NCI-H2196 (cell line): ENCODE results near the gene EIF3K.

Source experiments
- DNase-seq: peaks from one replicate; lab custom pipeline; 2025; ENCODE audit not compliant: unreplicated experiment; lab: John Stamatoyannopoulos, UW

Gene EIF3K

DNA sequence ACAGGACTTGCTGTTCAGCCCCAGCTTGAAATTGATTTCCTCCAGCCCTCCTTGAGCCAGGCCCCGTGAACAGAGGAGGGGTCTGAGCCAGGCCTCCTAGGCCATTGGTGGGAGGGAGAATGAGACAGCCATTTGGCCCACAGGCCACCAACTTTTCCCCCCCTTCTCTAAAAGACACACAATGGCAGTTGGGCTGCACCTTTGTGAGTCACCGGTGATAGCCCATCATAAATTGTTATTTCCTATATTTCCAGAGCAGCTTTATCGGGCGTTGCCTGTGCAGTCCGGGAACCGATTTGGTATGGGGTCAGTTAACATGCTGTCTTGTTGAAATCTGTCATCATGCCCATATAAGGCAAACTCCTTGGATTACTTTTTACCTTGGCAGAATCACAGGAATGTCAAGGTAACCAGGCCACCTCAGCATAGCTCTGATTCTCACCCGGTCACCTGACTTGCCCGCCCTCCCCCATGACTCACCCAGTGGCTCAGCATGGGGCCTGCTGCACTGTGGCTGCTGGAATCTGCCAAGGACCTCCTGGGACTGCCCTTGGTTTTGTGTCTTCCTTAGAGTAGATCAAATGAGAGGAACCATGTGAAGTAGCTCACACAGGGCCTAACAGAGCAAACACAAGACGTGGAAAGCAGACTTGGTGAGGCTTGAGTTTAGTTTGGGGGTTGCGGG is 64.5 kb downstream of the EIF3K start:
- peak; percentile 93 for DNase-seq

DNA sequence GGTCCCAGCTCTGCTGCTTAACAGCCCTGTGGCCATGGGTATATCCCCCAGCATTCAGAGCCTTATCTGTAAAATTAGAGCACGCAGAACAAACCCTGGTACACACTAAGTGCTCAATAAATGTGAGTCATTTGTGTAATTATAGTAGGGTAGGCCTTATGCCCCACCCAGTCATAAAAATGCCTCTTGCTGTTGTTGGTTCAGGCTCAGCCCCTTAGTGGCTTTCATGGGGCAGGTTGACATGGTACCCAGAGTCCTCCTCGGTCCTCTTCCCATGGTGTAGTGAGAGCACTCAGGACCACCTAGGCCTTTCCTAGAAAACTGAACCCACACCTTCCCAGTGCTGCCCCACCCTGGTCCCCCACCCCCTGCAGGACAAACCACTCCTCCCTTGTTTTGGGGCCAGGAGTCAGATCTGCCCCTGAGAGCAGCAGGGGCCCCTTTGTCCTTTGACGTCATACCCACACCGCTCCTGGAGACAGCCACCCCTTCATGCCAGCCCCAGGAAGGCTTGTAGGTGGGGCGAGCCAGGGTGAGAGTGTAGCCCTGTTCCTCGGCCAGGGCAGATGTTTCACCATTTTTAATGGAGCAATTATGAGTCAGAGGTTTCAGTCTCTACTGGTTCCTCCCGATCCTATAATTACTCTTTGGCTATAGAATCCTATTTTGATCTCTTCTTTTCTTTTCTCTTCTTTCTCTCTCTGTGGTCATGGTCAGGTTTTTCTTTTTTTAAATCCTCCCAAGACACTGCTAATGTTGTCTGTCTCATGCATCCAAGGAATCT is 65.3 kb downstream of the EIF3K start:
- DNase-seq = peak; percentile 57

DNA sequence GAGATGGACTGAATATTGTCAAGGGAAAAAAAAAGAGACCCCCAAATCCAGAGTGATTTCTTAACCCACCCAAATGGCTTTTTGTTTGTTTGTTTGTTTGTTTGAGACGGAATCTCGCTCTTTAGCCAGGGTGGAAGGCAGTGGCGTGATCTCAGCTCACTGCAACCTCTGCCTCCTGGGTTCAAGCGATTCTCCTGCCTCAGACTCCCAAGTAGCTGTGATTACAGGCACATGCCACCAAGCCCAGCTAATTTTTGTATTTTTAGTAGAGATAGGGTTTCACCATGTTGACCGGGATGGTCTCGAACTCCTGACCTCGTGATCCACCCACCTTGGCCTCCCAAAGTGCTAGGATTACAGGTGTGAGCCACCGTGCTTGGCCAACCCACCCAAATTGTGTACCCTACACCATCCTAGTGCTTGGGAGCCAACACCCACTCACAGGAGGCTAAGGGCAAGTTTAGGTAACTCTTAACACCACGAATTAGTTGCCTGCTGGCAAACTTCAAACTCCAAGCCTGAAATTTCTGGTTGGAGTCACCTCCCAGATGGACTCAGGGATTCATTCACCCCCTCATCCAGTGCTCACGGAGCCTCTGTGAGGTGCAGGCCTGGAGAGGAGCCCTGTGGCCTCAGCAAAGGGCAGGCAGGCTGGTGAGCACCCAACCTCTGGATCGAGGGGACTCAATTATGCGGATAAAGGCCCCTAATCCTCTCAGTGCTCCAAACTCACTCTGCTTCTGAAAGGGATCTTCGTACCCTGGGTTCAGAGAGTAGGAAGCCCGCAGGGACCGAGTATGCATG is 66.1 kb downstream of the EIF3K start:
- no peak for DNase-seq

DNA sequence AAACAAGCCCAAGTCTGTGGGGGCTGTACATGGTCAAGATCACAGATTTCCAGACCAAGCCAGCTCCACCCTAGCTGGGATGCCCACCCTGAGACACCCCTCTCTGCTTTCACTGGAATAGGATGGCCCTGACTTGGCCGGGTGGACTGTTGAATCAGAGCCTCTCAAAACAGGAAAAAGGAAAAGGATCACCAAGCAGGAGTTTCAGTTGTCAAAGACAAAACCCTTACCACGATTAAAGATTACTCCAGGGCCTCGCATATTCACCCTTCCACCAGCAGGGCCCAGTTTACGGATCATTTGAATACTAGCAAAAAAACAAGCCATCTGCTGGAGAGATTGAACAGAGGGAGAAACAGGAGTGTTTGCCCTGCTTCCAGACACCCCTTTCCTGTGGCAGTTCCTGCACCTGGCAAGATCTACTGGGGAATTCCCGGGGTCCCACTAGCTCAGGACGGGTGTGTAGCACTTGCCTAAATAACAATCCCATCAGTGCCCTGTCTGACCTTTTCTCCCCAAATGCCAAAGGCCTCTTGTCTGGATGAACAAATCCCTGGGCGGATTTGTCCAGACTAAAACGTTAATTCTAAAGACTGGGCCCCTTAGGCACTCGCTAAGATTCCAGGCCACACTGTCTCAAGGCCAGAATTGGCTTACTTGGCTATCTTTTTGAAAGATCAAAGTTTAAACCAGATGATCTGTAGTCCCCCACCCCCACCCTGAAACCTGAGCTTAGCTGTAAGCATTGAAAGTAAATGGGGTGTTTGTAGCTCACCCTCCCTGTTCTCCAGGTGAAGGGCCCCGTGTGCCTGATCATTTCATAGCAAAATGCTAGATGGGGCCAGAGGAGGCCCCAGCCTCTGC is 66.9 kb downstream of the EIF3K start:
- peak; percentile 33 for DNase-seq

DNA sequence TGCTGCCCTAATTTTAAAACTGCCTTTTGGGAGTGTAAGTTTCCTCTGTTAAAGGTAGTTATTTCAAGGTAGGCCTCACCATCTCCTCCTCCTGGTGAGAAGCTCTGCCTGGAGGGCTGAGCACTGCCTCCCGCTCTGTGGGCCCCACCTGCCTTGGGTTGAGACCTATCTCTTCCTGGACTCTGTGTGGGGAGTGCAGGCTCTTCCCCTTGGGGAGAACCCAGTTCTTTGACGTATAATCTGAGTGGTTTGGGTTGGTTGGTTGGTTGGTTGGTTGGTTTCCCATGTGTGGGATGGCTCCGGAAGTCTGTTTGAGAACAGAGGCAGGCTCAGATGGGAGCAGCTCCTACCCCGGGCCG is 67.5 kb downstream of the EIF3K start:
- no peak for DNase-seq
